ENCODE measurements around the gene JAGN1.
"Not testable (repeated sequence)": the region's sequence is repeated elsewhere in the genome, so short reads cannot be mapped to it uniquely, and the experiment has no call there.

The JAGN1 gene

GRCh38 chr3:9897408-9898372 lies 7.3 kb downstream of the JAGN1 start:
- DNase-seq (ENCODE audit: low read depth) = no peak
- TF ChIP-seq CTCF (conservative IDR thresholded peaks at IDR 0.05; ENCODE audit: low read length) = no peak
- H3K4me3 ChIP-seq (ENCODE audit: low read length) = no peak overlapping the region

GRCh38 chr3:9898467-9899241 lies 8.2 kb downstream of the JAGN1 start:
- no peak for DNase-seq (ENCODE audit: low read depth)
- no peak for TF ChIP-seq CTCF (conservative IDR thresholded peaks at IDR 0.05; ENCODE audit: low read length)
- no peak overlapping the region for H3K4me3 ChIP-seq (ENCODE audit: low read length)

GRCh38 chr3:9899289-9899791 lies 8.9 kb downstream of the JAGN1 start:
- no peak overlapping the region for H3K4me3 ChIP-seq (ENCODE audit: low read length)
- no peak for TF ChIP-seq CTCF (conservative IDR thresholded peaks at IDR 0.05; ENCODE audit: low read length)

GRCh38 chr3:9900965-9901415 lies 10.6 kb downstream of the JAGN1 start:
- H3K4me3 ChIP-seq (ENCODE audit: low read length); DNase-seq (ENCODE audit: low read depth): not testable (repeated sequence)

More at GRCh38 chr3:9899289-9899791, 8.9 kb downstream of the JAGN1 start:
- DNase-seq (ENCODE audit: low read depth) = no peak

- TF ChIP-seq CTCF (conservative IDR thresholded peaks at IDR 0.05; ENCODE audit: low read length) = no peak
- no peak overlapping the region for H3K4me3 ChIP-seq (ENCODE audit: low read length)
- DNase-seq (ENCODE audit: low read depth) = no peak
Measured at GRCh38 chr3:9901967-9902366, 11.6 kb downstream of the JAGN1 start.

- no peak for TF ChIP-seq CTCF (conservative IDR thresholded peaks at IDR 0.05; ENCODE audit: low read length)
- DNase-seq (ENCODE audit: low read depth) = no peak
- H3K4me3 ChIP-seq (ENCODE audit: low read length) = peak within 1 kb of the TSS; percentile 20
Measured at GRCh38 chr3:9902372-9903237, 12.2 kb downstream of the JAGN1 start, which contains the start of gene IL17RE. Gene IL17RE (plus strand): TSS chr3:9902848. CDS start chr3:9902933, 85 bp downstream.
